ENCODE data around the gene GET3.

GET3 gene

GRCh38 chr19:12779162-12779993 lies 42.1 kb downstream of the GET3 start:
- DNase-seq (ENCODE audit: low read depth): peak; percentile 84

- DNase-seq (ENCODE audit: low read depth): no peak
Observed at GRCh38 chr19:12782174-12782423, 44.8 kb downstream of the GET3 start.

- peak; percentile 65 for DNase-seq (ENCODE audit: low read depth)
Observed at GRCh38 chr19:12782424-12783290, 45.4 kb downstream of the GET3 start.

- DNase-seq (ENCODE audit: low read depth): no peak
Observed at GRCh38 chr19:12783291-12783848, 46.1 kb downstream of the GET3 start.

- no peak for DNase-seq (ENCODE audit: low read depth)
Observed at GRCh38 chr19:12783849-12784393, 46.6 kb downstream of the GET3 start.

- no peak for DNase-seq (ENCODE audit: low read depth)
Observed at GRCh38 chr19:12784394-12784870, 47.1 kb downstream of the GET3 start.

- DNase-seq (ENCODE audit: low read depth): no peak
Observed at GRCh38 chr19:12784871-12785430, 47.7 kb downstream of the GET3 start.

- DNase-seq (ENCODE audit: low read depth): no peak
Observed at GRCh38 chr19:12785431-12786031, 48.2 kb downstream of the GET3 start.

GRCh38 chr19:12786141-12786870 lies 49.0 kb downstream of the GET3 start:
- no peak for DNase-seq (ENCODE audit: low read depth)

- DNase-seq (ENCODE audit: low read depth): no peak
Observed at GRCh38 chr19:12786952-12787351, 49.7 kb downstream of the GET3 start.

GRCh38 chr19:12787458-12787857 lies 50.2 kb downstream of the GET3 start:
- no peak for DNase-seq (ENCODE audit: low read depth)

GRCh38 chr19:12788042-12788681 lies 50.9 kb downstream of the GET3 start:
- DNase-seq (ENCODE audit: low read depth): no peak

GRCh38 chr19:12788682-12789097 lies 51.4 kb downstream of the GET3 start:
- no peak for DNase-seq (ENCODE audit: low read depth)

- no peak for DNase-seq (ENCODE audit: low read depth)
Observed at GRCh38 chr19:12789098-12789903, 52.0 kb downstream of the GET3 start.

- peak; percentile 94 for DNase-seq (ENCODE audit: low read depth)
Observed at GRCh38 chr19:12789904-12790619, 52.8 kb downstream of the GET3 start.

GRCh38 chr19:12790628-12791344 lies 53.5 kb downstream of the GET3 start:
- no peak for DNase-seq (ENCODE audit: low read depth)

GRCh38 chr19:12791345-12792050 lies 54.2 kb downstream of the GET3 start, which contains the start of gene JUNB:
TSS of gene JUNB (plus strand) at chr19:12791486. CDS start at chr19:12791772, 286 bp downstream.
- peak; percentile 95 for DNase-seq (ENCODE audit: low read depth)

Data from stromal cell of bone marrow (primary cell).